ENCODE data around the gene C1orf174.

DNA sequence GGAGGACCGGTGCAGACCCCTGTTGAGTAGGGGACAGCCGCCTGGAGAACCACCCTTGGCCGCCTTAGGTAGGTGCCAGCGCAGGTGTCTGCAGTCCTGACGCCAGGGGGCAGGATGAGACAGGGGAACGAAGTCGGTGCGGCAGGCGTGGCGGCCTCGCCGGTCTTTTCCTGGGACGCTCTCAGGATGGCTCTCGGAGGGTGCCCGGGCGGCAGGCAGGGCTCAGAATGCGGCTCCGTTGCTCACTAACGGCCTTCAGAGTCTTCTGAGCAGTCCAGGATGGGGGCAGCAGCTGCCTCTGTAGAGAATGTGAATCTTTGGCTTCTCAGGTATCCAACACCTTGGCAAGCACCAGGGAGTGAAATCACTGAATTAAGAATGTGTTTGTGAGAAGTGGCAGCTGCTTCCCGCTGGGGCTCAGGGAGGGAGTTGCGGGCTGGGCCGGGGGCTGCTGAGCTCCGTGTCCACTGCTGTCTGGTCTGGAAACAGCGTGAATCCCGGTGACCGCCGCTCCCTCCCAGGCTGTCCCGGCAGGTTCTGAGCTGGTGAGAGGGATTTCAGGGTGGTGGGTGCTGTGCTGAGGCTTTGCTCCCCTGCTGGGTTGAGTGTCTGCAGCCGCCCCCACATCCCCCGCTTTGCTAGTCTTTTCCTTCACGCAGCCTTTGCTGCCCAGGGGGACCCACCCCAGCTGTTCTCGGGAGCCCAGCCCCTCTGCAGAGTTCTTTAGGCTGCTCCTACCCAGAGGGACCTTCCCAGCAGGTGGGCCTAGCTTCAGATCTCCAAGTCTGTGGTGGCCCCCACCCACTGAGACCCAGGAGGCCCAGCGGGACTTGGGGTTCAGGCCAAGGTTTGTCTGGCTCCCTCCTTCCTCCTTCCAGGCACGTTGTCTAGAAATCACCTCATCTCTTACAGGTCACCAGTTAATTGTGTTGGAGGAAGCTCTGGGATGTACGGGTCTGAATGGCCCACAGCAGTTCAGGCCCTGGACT lies 11.1 kb upstream of the C1orf174 start:
- TF ChIP-seq POLR2A (IDR thresholded peaks at IDR 0.05) = no peak
- TF ChIP-seq, protein P1, sequence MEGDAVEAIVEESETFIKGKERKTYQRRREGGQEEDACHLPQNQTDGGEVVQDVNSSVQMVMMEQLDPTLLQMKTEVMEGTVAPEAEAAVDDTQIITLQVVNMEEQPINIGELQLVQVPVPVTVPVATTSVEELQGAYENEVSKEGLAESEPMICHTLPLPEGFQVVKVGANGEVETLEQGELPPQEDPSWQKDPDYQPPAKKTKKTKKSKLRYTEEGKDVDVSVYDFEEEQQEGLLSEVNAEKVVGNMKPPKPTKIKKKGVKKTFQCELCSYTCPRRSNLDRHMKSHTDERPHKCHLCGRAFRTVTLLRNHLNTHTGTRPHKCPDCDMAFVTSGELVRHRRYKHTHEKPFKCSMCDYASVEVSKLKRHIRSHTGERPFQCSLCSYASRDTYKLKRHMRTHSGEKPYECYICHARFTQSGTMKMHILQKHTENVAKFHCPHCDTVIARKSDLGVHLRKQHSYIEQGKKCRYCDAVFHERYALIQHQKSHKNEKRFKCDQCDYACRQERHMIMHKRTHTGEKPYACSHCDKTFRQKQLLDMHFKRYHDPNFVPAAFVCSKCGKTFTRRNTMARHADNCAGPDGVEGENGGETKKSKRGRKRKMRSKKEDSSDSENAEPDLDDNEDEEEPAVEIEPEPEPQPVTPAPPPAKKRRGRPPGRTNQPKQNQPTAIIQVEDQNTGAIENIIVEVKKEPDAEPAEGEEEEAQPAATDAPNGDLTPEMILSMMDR (IDR thresholded peaks at IDR 0.05) = peak; percentile 70 to 77 (median 73)
